Large intestine (tissue), 3 donors: Measurements from ENCODE around the gene UFD1. TPM values are rescaled to one million over a fixed set of nuclear protein-coding genes. Genes with fewer than 3 reads are reported as not detected.
A peak's percentile ranks its signal among the peaks of the same experiment; 100 is the strongest.
"Not testable (repeated sequence)": the region's sequence is repeated elsewhere in the genome, so short reads cannot be mapped to it uniquely, and the experiment has no call there.

Experiments
- DNase-seq, 2 donors: peaks; one replicate each; pipeline versions ENCODE4 v3.0.0 to v3.0.0-alpha.2; 2013
- H3K27ac ChIP-seq: one replicate; pipeline ENCODE4 v1.5.1; 2013; ENCODE audit warnings: low read length
- H3K27me3 ChIP-seq: 2 replicates; pipeline ENCODE4 v1.6.1; 2013; ENCODE audit warnings: low read length; ENCODE audit not compliant: control insufficient read depth, insufficient read depth
- H3K36me3 ChIP-seq: 2 replicates; pipeline ENCODE4 v1.6.1; 2013; ENCODE audit warnings: low read length; ENCODE audit not compliant: control insufficient read depth, insufficient read depth
- H3K4me1 ChIP-seq: one replicate; pipeline ENCODE4 v1.6.1; 2013; ENCODE audit warnings: low read length; ENCODE audit not compliant: control insufficient read depth, insufficient read depth
- H3K4me3 ChIP-seq: one replicate; pipeline ENCODE4 v1.5.1; 2013; ENCODE audit warnings: low read length
- H3K9me3 ChIP-seq: one replicate; pipeline ENCODE4 v1.6.1; 2013; ENCODE audit warnings: mild to moderate bottlenecking, low read depth, low read length, moderate library complexity; ENCODE audit not compliant: control insufficient read depth
- WGBS: methylation state at CpG from one replicate; pipeline ENCODE4 v1.1.5; 2013; ENCODE audit warnings: low lambda C conversion rate; ENCODE audit not compliant: insufficient coverage; 5-methylcytosine and 5-hydroxymethylcytosine counted together
- polyA plus RNA-seq: library from polyadenylated mRNA; unstranded; fragments of 120-200 nt; gene quantifications from one replicate; pipeline ENCODE4 v1.2.1, GENCODE V29; 2013

The UFD1 gene
- polyA plus RNA-seq, 1 donor, result 51.1 TPM

GRCh38 chr22:19448739-19449421 is 30.1 kb downstream of the UFD1 start:
- DNase-seq, result no peak

GRCh38 chr22:19448076-19448607 is 30.9 kb downstream of the UFD1 start:
- Histone ChIP-seq H3K36me3 (peaks cover 37% of the 10 kb centered on the region), H3K4me1 (peaks cover 15% of the 10 kb centered on the region), H3K27me3 (no peaks in the 10 kb centered on the region), H3K4me3 (peak overlapping the region; percentile 78), H3K27ac (peak overlapping the region; percentile 73), H3K9me3 (no peaks in the 10 kb centered on the region)
- DNase-seq, result peak; percentile 71 to 86
- WGBS, result no CpG with 5 or more reads among the region's 14 CpGs

More at GRCh38 chr22:19448739-19449421, 30.1 kb downstream of the UFD1 start:
- no peak overlapping the region for H3K27ac ChIP-seq
- 100% methylated on average over 1 of the region's 5 CpGs for WGBS
- H3K9me3 ChIP-seq, result no peaks in the 10 kb centered on the region
- no peaks in the 10 kb centered on the region for H3K27me3 ChIP-seq
- H3K4me3 ChIP-seq, result peak overlapping the region; percentile 78
- H3K36me3 ChIP-seq, result peaks cover 38% of the 10 kb centered on the region
- H3K4me1 ChIP-seq, result peaks cover 15% of the 10 kb centered on the region

GRCh38 chr22:19447330-19448075 is 31.5 kb downstream of the UFD1 start, which contains the start of gene C22orf39:
TSS of gene C22orf39 (minus strand) at chr22:19447711. CDS start at chr22:19447688, 23 bp downstream.
- WGBS, result no CpG with 5 or more reads among the region's 92 CpGs
- Histone ChIP-seq H3K36me3 (peaks cover 35% of the 10 kb centered on the region), H3K27me3 (no peaks in the 10 kb centered on the region), H3K27ac (peak within 1 kb of the TSS; percentile 73), H3K9me3 (no peaks in the 10 kb centered on the region), H3K4me1 (peaks cover 15% of the 10 kb centered on the region), H3K4me3 (peak within 1 kb of the TSS; percentile 78)
- DNase-seq, result peak; percentile 93 to 96

- H3K27me3 ChIP-seq, result no peaks in the 10 kb centered on the region
- H3K9me3 ChIP-seq, result no peaks in the 10 kb centered on the region
- no peak for DNase-seq
- H3K4me1 ChIP-seq, result peaks cover 15% of the 10 kb centered on the region
- H3K27ac ChIP-seq, result peak overlapping the region; percentile 73
- peak overlapping the region; percentile 78 for H3K4me3 ChIP-seq
- H3K36me3 ChIP-seq, result peaks cover 30% of the 10 kb centered on the region
- 0% methylated on average over 2 of the region's 22 CpGs for WGBS
These were observed 32.2 kb downstream of the UFD1 start for GRCh38 chr22:19446603-19447329.

GRCh38 chr22:19445279-19445982 is 33.6 kb downstream of the UFD1 start:
- not testable (repeated sequence) for H3K4me3 ChIP-seq, H3K27me3 ChIP-seq, H3K27ac ChIP-seq, H3K9me3 ChIP-seq, DNase-seq
- Histone ChIP-seq H3K36me3 (peaks cover 25% of the 10 kb centered on the region), H3K4me1 (peaks cover 15% of the 10 kb centered on the region)
- WGBS, result 100% methylated on average over 1 of the region's 9 CpGs

- Histone ChIP-seq H3K4me1 (peaks cover 12% of the 10 kb centered on the region), H3K9me3 (no peaks in the 10 kb centered on the region), H3K27ac (no peak overlapping the region), H3K27me3 (no peaks in the 10 kb centered on the region), H3K36me3 (peaks cover 19% of the 10 kb centered on the region), H3K4me3 (no peak overlapping the region)
- no CpG with 5 or more reads among the region's 7 CpGs for WGBS
- DNase-seq, result no peak
These were observed 35.3 kb downstream of the UFD1 start for GRCh38 chr22:19443544-19444211.

- no peaks in the 10 kb centered on the region for H3K9me3 ChIP-seq
- no peak overlapping the region for H3K4me3 ChIP-seq
- H3K27ac ChIP-seq, result no peak overlapping the region
- peaks cover 20% of the 10 kb centered on the region for H3K36me3 ChIP-seq
- no CpG with 5 or more reads among the region's 2 CpGs for WGBS
- peaks cover 7% of the 10 kb centered on the region for H3K4me1 ChIP-seq
- DNase-seq, result no peak
- no peaks in the 10 kb centered on the region for H3K27me3 ChIP-seq
These were observed 36.8 kb downstream of the UFD1 start for GRCh38 chr22:19442166-19442565.

GRCh38 chr22:19440411-19441195 is 38.4 kb downstream of the UFD1 start:
- WGBS, result 100% methylated on average over 2 of the region's 8 CpGs
- no peak overlapping the region for H3K4me3 ChIP-seq
- no peaks in the 10 kb centered on the region for H3K9me3 ChIP-seq
- H3K4me1 ChIP-seq, result no peaks in the 10 kb centered on the region
- H3K27ac ChIP-seq, result no peak overlapping the region
- no peaks in the 10 kb centered on the region for H3K27me3 ChIP-seq
- peaks cover 26% of the 10 kb centered on the region for H3K36me3 ChIP-seq
- DNase-seq, result no peak

GRCh38 chr22:19438298-19438697 is 40.7 kb downstream of the UFD1 start:
- Histone ChIP-seq H3K9me3 (no peaks in the 10 kb centered on the region), H3K4me1 (no peaks in the 10 kb centered on the region), H3K36me3 (peaks cover 24% of the 10 kb centered on the region), H3K4me3 (no peak overlapping the region), H3K27ac (no peak overlapping the region), H3K27me3 (no peaks in the 10 kb centered on the region)
- WGBS, result 100% methylated on average over 3 of the region's 7 CpGs
- DNase-seq, result no peak
